GM19452 (cell line): ENCODE data around the gene TNC.

Experiments used
- ATAC-seq: cut with Tn5 transposase; IDR thresholded peaks from one replicate; pipeline ENCODE4 v1.9.1; 2021; ENCODE audit not compliant: unreplicated experiment

Gene TNC

GRCh38 chr9:115117999-115118878, at the start of gene TNC:
TNC (minus strand) TSS chr9:115118157; CDS start chr9:115091018, 27,139 bp downstream.
- ATAC-seq = no peak

GRCh38 chr9:115167175-115167574, 49.2 kb upstream of the TNC start:
- no peak for ATAC-seq

DNA sequence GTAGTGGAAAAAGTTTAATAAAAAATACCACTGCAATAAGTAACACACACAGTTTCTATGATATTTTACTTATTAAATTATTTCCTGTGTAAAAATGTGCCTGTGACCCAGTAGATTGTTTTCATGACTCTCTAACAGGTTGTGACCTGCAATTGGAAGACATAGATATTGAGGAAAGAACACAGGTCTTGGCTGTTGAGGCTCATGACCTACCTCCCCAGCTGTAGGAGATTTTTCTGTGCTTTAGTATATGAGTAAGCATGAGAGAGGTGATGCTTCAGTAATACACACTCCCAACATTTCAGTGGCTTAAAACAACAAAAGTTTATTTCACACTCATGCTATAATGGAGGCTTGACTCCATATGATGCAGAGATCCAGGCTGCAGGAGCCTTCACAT, 47.3 kb upstream of the TNC start:
- no peak for ATAC-seq

DNA sequence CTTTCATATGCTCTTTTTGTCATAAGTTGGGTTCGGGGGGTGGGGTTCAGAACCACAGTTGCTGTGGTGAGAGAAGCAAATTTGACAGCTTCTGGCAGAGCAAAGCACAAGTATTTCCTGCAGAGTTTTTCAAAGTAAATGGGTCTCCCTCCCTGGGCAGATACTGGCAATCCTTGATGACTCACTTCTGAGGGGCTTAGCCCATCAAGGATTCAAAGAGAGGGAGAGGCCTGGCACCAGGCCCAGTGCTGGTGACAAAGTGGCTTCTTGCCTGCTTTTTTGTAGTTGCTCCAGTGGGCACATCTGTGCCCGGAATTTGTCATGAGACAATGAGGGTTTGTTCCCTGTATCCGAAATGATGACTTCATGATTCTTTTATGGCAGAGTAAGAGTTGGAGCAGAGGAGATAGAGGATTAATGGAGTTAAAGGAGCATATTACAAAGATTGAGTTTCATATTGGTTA, 46.6 kb upstream of the TNC start:
- ATAC-seq = no peak

DNA sequence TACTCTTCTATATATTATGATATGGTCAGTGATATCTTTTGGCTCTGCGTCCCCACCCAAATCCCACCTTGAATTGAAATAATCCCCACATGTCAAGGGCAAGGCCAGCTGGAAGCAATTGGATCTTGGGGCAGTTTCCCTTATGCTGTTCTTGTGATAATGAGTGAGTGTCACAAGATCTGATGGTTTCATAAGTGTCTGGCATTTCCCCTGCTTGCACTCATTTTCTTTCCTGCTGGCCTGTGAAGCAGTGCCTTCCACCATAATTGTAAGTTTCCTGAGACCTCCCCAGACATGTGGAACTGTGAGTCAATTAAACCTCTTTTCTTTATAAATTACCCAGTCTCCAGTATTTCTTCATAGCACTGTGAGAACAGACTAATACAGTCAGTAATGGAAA, 45.0 kb upstream of the TNC start:
- ATAC-seq = no peak

GRCh38 chr9:115161446-115161845, 43.5 kb upstream of the TNC start:
- ATAC-seq = no peak

- ATAC-seq = no peak
These were observed 40.9 kb upstream of the TNC start for GRCh38 chr9:115158661-115159481.

DNA sequence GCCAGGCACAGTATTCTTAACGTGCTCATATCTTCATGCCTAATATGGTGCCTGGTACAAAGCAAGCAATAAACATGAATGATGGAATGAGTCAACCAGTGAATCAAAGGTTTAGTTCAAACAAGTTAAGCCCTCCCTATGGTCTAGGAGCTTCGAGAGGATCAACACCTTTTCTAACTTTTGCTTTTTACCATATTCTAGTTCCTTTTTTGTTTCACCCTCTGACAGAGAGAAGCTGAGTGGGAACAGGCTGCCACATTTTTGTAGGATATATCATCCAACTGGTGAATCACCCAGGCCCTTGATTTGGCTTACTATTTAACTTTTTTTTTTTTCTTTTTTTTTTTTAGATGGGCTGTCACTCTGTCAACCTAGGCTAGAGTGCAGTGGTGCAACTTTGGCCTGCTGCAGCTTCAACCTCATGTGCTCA, 39.3 kb upstream of the TNC start:
- no peak for ATAC-seq

DNA sequence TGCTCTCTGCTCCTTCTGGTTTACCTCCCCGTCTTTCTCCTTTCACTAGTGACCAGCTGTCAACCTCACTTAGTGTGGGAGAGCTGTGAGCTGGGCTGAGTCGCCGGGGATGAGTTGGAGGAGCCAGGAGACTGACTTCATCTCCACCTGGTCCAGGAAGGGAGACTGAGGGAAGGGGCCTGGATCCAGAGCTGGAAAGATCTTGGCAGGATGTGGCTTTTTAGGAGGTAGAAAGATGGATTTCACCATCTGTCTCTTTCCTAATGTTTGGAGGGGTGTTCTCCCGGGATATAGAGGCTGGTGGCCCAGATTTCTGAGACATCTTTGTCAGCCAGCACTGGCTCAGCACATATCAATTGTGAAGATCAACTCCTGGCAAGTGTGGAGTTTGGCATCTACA, 37.1 kb upstream of the TNC start:
- ATAC-seq = no peak

DNA sequence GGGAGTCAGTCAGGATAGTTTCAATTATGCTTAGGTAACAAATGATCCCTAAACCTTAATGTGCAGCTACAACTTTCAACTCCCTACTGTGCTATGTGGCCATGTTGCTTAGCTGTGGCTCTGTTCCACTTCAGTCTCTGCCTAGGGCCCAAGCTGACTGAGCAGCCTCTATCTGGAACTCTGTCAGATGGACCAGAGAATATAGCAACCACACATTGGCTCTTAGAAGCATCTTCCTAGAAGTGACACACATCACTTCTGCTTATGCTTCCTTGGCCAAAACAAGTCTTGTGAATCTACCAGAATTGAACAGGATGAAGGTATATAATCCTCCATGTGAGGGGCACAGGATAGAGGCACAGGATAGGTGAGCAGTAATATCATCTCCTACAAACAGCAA, 36.7 kb upstream of the TNC start:
- ATAC-seq = no peak

GRCh38 chr9:115152281-115152820, 34.4 kb upstream of the TNC start:
- ATAC-seq = no peak

- ATAC-seq = no peak
These were observed 30.8 kb upstream of the TNC start for GRCh38 chr9:115148721-115149120.

DNA sequence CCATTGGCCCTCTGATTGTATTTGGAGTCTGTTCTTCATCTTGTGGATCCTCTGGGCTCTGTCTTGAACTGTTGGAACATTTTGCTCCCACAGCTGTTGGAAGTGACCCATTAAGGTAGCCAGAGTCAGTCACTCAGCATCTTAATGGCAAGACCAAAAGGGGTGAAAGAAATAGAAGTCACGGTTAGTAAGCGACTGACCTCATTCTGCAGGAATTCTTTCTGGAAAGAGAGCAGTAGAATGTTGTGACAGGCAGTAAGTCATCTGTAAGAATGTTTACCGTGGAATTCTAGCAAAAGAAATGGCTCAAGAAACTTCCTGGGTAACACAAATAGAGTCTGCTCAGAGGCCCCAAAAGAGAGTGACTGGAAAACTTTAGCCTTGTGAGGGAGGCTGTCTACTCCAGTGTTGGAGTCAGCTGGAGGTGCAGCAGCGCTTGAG, 28.6 kb upstream of the TNC start:
- no peak for ATAC-seq

GRCh38 chr9:115144706-115145105, 26.7 kb upstream of the TNC start:
- no peak for ATAC-seq

- no peak for ATAC-seq
These were observed 25.7 kb upstream of the TNC start for GRCh38 chr9:115143689-115144088.

DNA sequence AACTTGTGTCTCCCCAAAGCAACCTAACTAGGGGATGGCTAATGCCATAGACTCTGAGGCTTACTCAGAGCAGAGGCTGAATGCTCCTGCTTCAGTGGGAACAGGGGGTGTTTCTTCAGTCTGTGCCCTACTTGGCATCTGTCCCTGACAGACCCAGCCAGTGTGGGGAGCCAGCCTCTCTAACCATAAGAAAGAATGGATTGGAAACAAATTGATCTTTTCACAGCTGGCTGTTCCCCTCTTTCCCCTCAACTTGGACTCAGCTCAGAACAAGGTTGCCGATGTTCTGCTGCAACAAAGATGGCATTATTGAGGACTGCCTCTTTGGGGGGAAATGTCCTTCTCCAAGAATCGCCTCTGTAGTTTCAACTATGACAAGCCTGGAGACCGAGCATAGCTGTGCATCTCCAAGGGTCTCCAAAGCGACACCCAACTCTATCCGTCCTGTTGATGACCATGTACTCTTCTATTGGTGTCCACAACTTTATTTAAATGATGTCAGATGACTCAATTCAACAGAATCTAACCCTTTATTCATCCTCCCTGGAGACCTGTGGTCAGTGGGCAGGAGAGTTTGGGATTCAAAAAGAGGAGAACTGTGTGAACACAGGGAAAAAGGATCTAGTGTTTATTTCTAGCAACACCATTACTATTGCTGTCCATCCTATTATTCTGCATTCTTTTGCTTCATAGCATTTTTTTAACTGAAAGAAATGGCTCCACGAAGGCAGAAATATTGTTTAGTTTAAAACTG, 24.7 kb upstream of the TNC start:
- no peak for ATAC-seq

- ATAC-seq = no peak
These were observed 24.1 kb upstream of the TNC start for GRCh38 chr9:115142090-115142489.

DNA sequence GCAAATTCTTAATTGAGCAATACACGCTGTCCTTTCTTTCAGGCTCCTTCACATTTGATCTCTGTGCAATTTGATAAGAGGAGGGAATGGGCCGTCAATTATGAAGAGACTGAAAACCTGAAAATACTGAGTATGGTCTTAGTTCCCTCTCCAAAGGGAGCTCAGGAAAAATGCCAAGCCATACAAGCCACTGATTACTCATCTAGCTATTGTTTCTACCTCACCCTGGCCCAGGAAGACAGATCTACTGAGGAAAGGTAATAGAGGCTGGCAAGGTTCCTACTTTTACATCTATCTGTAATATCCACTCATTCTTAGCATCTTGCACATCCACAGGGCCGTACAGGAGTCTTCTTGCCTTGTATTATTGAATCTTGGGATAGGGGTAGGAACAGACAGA, 23.7 kb upstream of the TNC start:
- no peak for ATAC-seq

GRCh38 chr9:115138151-115138550, 20.2 kb upstream of the TNC start:
- no peak for ATAC-seq

DNA sequence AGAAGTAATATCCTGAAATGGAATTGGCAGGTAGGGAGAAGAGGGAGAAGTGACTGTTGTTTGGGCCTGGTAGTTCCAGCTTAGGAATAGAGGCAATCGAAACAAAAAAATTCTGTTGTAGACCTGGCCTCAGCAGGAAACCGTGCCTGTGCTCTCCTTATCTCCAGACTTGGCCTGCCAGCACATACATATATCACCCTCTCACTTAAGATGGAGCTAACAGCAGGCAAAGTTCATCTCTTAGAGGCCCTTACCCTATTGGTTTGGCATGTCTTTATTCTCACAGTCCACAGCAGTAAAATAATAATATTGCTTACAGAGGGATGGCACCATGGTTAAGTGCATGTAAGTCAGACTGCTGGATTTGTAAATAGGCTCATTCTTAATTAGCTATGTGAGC, 19.6 kb upstream of the TNC start:
- ATAC-seq = no peak
